WTC11 (cell line): ENCODE data around the gene MUC4. TPM values are rescaled to one million over a fixed set of nuclear protein-coding genes. Genes with fewer than 3 reads are reported as not detected.

Source experiments
- ATAC-seq: fragments of 200-7000 bp; cut with Tn5 transposase; 2 replicates; pipeline ENCODE4 v1.10.0; 2021; ENCODE audit warnings: mild to moderate bottlenecking, moderate library complexity
- CTCF ChIA-PET: fragments of 300-600 bp; sonication (Branson Sonifier 250); formaldehyde crosslinking; loops from one replicate; lab custom pipeline; 2021; ENCODE audit warnings: antibody characterized with exemption; lab: Charles Lee
- POLR2A ChIA-PET: fragments of 350-600 bp; sonication (Branson Sonifier 250); formaldehyde crosslinking; loops from one replicate; lab custom pipeline; 2021; ENCODE audit warnings: antibody characterized with exemption; lab: Charles Lee
- DNase-seq: peaks from one replicate; pipeline ENCODE4 v3.0.0; 2021; ENCODE audit warnings: low spot score
- H3K27ac Mint-ChIP-seq: 2 replicates; pipeline ENCODE4 v1.8.0; 2021; ENCODE audit warnings: mixed read lengths
- H3K27me3 Mint-ChIP-seq: 2 replicates; pipeline ENCODE4 v1.8.0; 2021; ENCODE audit warnings: low read depth, mild to moderate bottlenecking, moderate library complexity, mixed read lengths
- H3K36me3 Mint-ChIP-seq: 2 replicates; pipeline ENCODE4 v1.8.0; 2021; ENCODE audit warnings: mixed read lengths
- H3K4me1 Mint-ChIP-seq: 2 replicates; pipeline ENCODE4 v1.8.0; 2022; ENCODE audit warnings: mixed read lengths
- H3K4me3 Mint-ChIP-seq: 2 replicates; pipeline ENCODE4 v1.8.0; 2021; ENCODE audit warnings: mild to moderate bottlenecking, moderate library complexity, mixed read lengths
- H3K9me3 Mint-ChIP-seq: 2 replicates; pipeline ENCODE4 v1.8.0; 2021; ENCODE audit warnings: mixed read lengths
- CBFB ChIP-seq: sonication (generic); formaldehyde crosslinking; IDR thresholded peaks from 2 replicates; pipeline ENCODE4 v1.8.1; 2022; ENCODE audit warnings: mild to moderate bottlenecking, low read depth, missing genetic modification reagents
- ERG ChIP-seq: fragments of 250-450 bp; sonication (Bioruptor Pico); IDR thresholded peaks from 2 replicates; pipeline ENCODE4 v1.8.0; 2021; ENCODE audit warnings: mild to moderate bottlenecking
- GABPB1 ChIP-seq: sonication (generic); formaldehyde crosslinking; IDR thresholded peaks from 2 replicates; pipeline ENCODE4 v1.8.1; 2023; ENCODE audit warnings: mild to moderate bottlenecking, missing genetic modification reagents
- GRHL2 ChIP-seq: fragments of 250-450 bp; sonication (Bioruptor Pico); IDR thresholded peaks from 2 replicates; pipeline ENCODE4 v1.8.0; 2022; ENCODE audit warnings: mild to moderate bottlenecking, moderate library complexity; ENCODE audit not compliant: insufficient replicate concordance, severe bottlenecking
- MXD4 ChIP-seq: fragments of 250-450 bp; sonication (Bioruptor Pico); IDR thresholded peaks from 2 replicates; pipeline ENCODE4 v1.8.0; 2021; ENCODE audit warnings: mild to moderate bottlenecking, moderate library complexity, borderline replicate concordance
- NFE2L1 ChIP-seq: sonication (generic); formaldehyde crosslinking; IDR thresholded peaks from 2 replicates; pipeline ENCODE4 v1.8.1; 2023; ENCODE audit warnings: missing genetic modification reagents
- NR1H2 ChIP-seq: sonication (generic); formaldehyde crosslinking; IDR thresholded peaks from 2 replicates; pipeline ENCODE4 v1.9.0; 2021; ENCODE audit warnings: mild to moderate bottlenecking, moderate library complexity, missing genetic modification reagents
- PRRX2 ChIP-seq: fragments of 250-450 bp; sonication (Bioruptor Pico); IDR thresholded peaks from 2 replicates; pipeline ENCODE4 v1.8.0; 2021; ENCODE audit warnings: mild to moderate bottlenecking
- TEAD1 ChIP-seq: sonication (generic); formaldehyde crosslinking; IDR thresholded peaks from 2 replicates; pipeline ENCODE4 v1.8.0; 2022; ENCODE audit warnings: mild to moderate bottlenecking, missing genetic modification reagents
- ZNF416 ChIP-seq: fragments of 250-450 bp; sonication (Bioruptor Pico); IDR thresholded peaks from 2 replicates; pipeline ENCODE4 v1.9.0; 2021; ENCODE audit warnings: mild to moderate bottlenecking, inconsistent platforms
- ZNF423 ChIP-seq: fragments of 250-450 bp; sonication (Bioruptor Pico); IDR thresholded peaks from 2 replicates; pipeline ENCODE4 v2.1.2; 2022; ENCODE audit warnings: mild to moderate bottlenecking, moderate library complexity
- total RNA-seq: library from RNA; stranded (reverse); gene quantifications from 3 replicates; pipeline ENCODE4 v1.2.3, GENCODE V29; 2021
- TF ChIP-seq, protein P1 (sequence below): sonication (generic); formaldehyde crosslinking; IDR thresholded peaks from 2 replicates; pipeline ENCODE4 v1.8.1; 2022; ENCODE audit warnings: mild to moderate bottlenecking, missing genetic modification reagents, moderate library complexity, borderline replicate concordance
- TF ChIP-seq, protein P2 (sequence below): fragments of 250-450 bp; sonication (Bioruptor Pico); IDR thresholded peaks from 2 replicates; pipeline ENCODE4 v2.1.2; 2022; ENCODE audit warnings: mild to moderate bottlenecking, moderate library complexity
- TF ChIP-seq, protein P3 (sequence below): sonication (generic); formaldehyde crosslinking; IDR thresholded peaks from 2 replicates; pipeline ENCODE4 v1.8.0; 2022; ENCODE audit warnings: missing genetic modification reagents

Gene MUC4
- total RNA-seq, 1 experiment from 2014 or later = 2.1 TPM

DNA sequence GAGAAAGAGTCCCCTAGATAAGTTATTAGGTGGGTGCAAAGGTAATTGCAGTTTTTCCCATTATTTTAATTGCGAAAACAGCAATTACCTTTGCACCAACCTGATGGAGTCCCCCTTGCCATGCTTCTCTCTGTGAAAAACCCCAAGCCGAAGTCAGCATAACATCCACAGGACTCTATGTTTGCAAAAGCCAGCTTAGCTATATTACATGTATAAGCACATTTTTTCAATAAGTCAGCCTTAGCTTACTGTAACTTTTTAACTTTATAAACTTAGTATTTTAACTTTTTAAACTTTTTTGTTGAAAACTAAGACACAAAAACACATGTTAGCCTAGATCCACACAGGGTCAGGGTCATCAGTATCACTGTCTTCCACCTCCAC lies 112.3 kb downstream of the MUC4 start:
- CTCF ChIA-PET = interaction anchor here (0.6 kb wide), 1 partner anchor 373 kb away, joined by 4 read pairs; no protein-coding TSS in a partner anchor
- Mint-ChIP-seq H3K4me3 (no peak overlapping the region), H3K27me3 (peaks cover 3% of the 10 kb centered on the region; the same call in 1 of the 2 replicates), H3K36me3 (no peaks in the 10 kb centered on the region; the same call in 1 of the 2 replicates), H3K9me3 (no peaks in the 10 kb centered on the region), H3K27ac (no peak overlapping the region)
- no peak for ATAC-seq
- POLR2A ChIA-PET = no interaction called here
- TF ChIP-seq MXD4 (CRISPR knock-in tag) = no peak
- TF ChIP-seq, all 79 proteins: peak for 0
- H3K4me1 Mint-ChIP-seq = peaks cover 32% of the 10 kb centered on the region
- DNase-seq = no peak

- DNase-seq (no peak), ATAC-seq (peak; percentile 31)
These were observed 112.9 kb downstream of the MUC4 start for GRCh38 chr3:195698647-195699387.

DNA sequence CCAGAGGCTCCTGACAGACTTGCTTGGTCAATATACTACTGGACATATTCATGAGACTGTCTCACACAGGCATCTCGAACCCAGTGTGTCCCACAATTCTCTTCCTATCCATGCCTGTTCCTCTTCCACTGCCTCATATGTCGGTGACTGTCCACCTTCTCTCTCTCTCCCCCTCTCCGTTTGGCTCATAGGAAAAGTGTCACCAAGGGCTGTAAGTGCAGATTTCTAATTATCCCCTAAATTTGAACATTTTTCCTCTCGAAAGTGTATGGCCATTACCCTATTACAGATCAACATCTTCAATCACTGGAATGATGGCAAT lies 113.4 kb downstream of the MUC4 start:
- TF ChIP-seq PRRX2 (0 out of 2 replicates have a peak, but pooled peaks have one; percentile 23), ERG (CRISPR knock-in tag) (0 out of 2 replicates have a peak, but pooled peaks have one; percentile 29), GABPB1 (CRISPR knock-in tag) (no peak), NR1H2 (no peak)
- TF ChIP-seq, protein P1, sequence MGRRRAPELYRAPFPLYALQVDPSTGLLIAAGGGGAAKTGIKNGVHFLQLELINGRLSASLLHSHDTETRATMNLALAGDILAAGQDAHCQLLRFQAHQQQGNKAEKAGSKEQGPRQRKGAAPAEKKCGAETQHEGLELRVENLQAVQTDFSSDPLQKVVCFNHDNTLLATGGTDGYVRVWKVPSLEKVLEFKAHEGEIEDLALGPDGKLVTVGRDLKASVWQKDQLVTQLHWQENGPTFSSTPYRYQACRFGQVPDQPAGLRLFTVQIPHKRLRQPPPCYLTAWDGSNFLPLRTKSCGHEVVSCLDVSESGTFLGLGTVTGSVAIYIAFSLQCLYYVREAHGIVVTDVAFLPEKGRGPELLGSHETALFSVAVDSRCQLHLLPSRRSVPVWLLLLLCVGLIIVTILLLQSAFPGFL = no peak
- peak overlapping the region; percentile 2; the same call in 1 of the 2 replicates for H3K27ac Mint-ChIP-seq
- no peak for DNase-seq
- no peaks in the 10 kb centered on the region; the same call in 1 of the 2 replicates for H3K36me3 Mint-ChIP-seq
- no peaks in the 10 kb centered on the region for H3K9me3 Mint-ChIP-seq
- peak overlapping the region; percentile 29 for H3K4me3 Mint-ChIP-seq
- POLR2A ChIA-PET = no interaction called here
- CTCF ChIA-PET = interaction anchor here (0.9 to 2.6 kb wide), 3 partner anchors 50 to 196 kb away, joined by 3 to 10 read pairs (median 3); no protein-coding TSS in a partner anchor
- peaks cover 29% of the 10 kb centered on the region for H3K4me1 Mint-ChIP-seq
- peak; percentile 4 for ATAC-seq
- no peaks in the 10 kb centered on the region; the same call in 1 of the 2 replicates for H3K27me3 Mint-ChIP-seq

More at GRCh38 chr3:195698647-195699387, 112.9 kb downstream of the MUC4 start:
- peak overlapping the region; percentile 73 for H3K27ac Mint-ChIP-seq
- H3K36me3 Mint-ChIP-seq = no peaks in the 10 kb centered on the region; the same call in 1 of the 2 replicates
- no peak overlapping the region; the same call in 1 of the 2 replicates for H3K4me3 Mint-ChIP-seq
- ChIA-PET CTCF (interaction anchor here (0.6 to 2.6 kb wide), 3 partner anchors 49 to 374 kb away, joined by 3 to 10 read pairs (median 4); no protein-coding TSS in a partner anchor), POLR2A (no interaction called here)
- peaks cover 29% of the 10 kb centered on the region for H3K4me1 Mint-ChIP-seq
- H3K9me3 Mint-ChIP-seq = no peaks in the 10 kb centered on the region
- TF ChIP-seq, protein P2, sequence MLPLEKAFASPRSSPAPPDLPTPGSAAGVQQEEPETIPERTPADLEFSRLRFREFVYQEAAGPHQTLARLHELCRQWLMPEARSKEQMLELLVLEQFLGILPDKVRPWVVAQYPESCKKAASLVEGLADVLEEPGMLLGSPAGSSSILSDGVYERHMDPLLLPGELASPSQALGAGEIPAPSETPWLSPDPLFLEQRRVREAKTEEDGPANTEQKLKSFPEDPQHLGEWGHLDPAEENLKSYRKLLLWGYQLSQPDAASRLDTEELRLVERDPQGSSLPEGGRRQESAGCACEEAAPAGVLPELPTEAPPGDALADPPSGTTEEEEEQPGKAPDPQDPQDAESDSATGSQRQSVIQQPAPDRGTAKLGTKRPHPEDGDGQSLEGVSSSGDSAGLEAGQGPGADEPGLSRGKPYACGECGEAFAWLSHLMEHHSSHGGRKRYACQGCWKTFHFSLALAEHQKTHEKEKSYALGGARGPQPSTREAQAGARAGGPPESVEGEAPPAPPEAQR (CRISPR knock-in tag) = 0 out of 2 replicates have a peak, but pooled peaks have one; percentile 41
- TF ChIP-seq CBFB (no peak), ZNF423 (0 out of 2 replicates have a peak, but pooled peaks have one; percentile 22)
- no peaks in the 10 kb centered on the region; the same call in 1 of the 2 replicates for H3K27me3 Mint-ChIP-seq

GRCh38 chr3:195697582-195698324 lies 114.0 kb downstream of the MUC4 start:
- Mint-ChIP-seq H3K36me3 (peaks cover 2% of the 10 kb centered on the region; the same call in 1 of the 2 replicates), H3K9me3 (no peaks in the 10 kb centered on the region), H3K27me3 (no peaks in the 10 kb centered on the region; the same call in 1 of the 2 replicates), H3K27ac (peak overlapping the region; percentile 69), H3K4me1 (peaks cover 29% of the 10 kb centered on the region), H3K4me3 (peak overlapping the region; percentile 29)
- TF ChIP-seq TEAD1 (CRISPR knock-in tag) = 0 out of 2 replicates have a peak, but pooled peaks have one; percentile 64
- TF ChIP-seq NFE2L1 (CRISPR knock-in tag) = peak; percentile 45; the same call in 1 of the 2 replicates
- no peak for TF ChIP-seq GRHL2
- TF ChIP-seq ZNF416 (CRISPR knock-in tag) = no peak
- TF ChIP-seq, protein P3, sequence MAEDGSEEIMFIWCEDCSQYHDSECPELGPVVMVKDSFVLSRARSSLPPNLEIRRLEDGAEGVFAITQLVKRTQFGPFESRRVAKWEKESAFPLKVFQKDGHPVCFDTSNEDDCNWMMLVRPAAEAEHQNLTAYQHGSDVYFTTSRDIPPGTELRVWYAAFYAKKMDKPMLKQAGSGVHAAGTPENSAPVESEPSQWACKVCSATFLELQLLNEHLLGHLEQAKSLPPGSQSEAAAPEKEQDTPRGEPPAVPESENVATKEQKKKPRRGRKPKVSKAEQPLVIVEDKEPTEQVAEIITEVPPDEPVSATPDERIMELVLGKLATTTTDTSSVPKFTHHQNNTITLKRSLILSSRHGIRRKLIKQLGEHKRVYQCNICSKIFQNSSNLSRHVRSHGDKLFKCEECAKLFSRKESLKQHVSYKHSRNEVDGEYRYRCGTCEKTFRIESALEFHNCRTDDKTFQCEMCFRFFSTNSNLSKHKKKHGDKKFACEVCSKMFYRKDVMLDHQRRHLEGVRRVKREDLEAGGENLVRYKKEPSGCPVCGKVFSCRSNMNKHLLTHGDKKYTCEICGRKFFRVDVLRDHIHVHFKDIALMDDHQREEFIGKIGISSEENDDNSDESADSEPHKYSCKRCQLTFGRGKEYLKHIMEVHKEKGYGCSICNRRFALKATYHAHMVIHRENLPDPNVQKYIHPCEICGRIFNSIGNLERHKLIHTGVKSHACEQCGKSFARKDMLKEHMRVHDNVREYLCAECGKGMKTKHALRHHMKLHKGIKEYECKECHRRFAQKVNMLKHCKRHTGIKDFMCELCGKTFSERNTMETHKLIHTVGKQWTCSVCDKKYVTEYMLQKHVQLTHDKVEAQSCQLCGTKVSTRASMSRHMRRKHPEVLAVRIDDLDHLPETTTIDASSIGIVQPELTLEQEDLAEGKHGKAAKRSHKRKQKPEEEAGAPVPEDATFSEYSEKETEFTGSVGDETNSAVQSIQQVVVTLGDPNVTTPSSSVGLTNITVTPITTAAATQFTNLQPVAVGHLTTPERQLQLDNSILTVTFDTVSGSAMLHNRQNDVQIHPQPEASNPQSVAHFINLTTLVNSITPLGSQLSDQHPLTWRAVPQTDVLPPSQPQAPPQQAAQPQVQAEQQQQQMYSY = 0 out of 2 replicates have a peak, but pooled peaks have one; percentile 13
- TF ChIP-seq PRRX2 = no peak
- POLR2A ChIA-PET = no interaction called here
- DNase-seq (no peak), ATAC-seq (peak; percentile 69)
- CTCF ChIA-PET = interaction anchor here (0.9 to 2.6 kb wide), 3 partner anchors 50 to 197 kb away, joined by 3 to 10 read pairs (median 3); no protein-coding TSS in a partner anchor
